Measurements from ENCODE around the gene MAP2K1.
A peak's percentile ranks its signal among the peaks of the same experiment; 100 is the strongest.
"Not testable (repeated sequence)": the region's sequence is repeated elsewhere in the genome, so short reads cannot be mapped to it uniquely, and the experiment has no call there.

Gene MAP2K1

DNA sequence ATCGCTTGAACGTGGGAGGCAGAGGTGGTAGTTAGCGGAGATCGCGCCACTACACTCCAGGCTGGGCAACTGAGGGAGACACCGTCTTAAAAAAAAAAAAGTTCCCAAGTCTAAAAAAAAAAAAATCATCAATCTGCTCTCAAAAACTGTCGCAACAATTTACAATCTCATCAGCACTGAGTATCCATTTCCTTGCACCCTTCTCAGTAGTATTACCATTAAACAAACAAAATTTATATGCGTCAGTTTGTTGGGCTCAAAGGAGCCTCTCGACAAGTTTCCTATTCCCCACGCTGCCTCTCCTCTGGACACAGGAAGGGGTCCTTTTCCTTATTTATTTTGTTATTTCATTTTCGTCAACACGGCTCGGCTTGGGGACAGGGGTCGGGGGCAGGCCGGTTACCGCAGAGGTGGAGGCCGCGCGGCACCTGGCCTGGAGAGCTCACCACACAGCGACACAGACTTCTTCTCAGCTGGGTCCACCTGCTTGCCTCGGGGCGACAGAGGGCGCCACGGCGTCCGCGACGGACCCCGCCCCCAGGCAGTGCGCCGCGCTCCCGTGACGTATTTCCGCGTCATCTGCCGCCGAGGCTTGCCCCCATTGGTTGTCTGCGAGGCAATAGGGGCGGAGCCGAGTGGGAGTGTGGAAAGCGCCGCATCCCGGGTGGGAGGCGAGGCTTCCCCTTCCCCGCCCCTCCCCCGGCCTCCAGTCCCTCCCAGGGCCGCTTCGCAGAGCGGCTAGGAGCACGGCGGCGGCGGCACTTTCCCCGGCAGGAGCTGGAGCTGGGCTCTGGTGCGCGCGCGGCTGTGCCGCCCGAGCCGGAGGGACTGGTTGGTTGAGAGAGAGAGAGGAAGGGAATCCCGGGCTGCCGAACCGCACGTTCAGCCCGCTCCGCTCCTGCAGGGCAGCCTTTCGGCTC lies at the start of gene MAP2K1:
TSS of gene MAP2K1 (plus strand) at position 709 of the 920 bp plus-strand sequence. CDS start 436 bp downstream, outside the sequence.
- DNase-seq (ENCODE audit: low read depth): peak; percentile 95

- DNase-seq (ENCODE audit: low read depth): not testable (repeated sequence)
These were observed 38.2 kb upstream of the MAP2K1 start for GRCh38 chr15:66348530-66348929.

- no peak for DNase-seq (ENCODE audit: low read depth)
These were observed 30.7 kb upstream of the MAP2K1 start for GRCh38 chr15:66356077-66356358.

- DNase-seq (ENCODE audit: low read depth): peak; percentile 94
These were observed 30.1 kb upstream of the MAP2K1 start, which contains the start of gene TIPIN for GRCh38 chr15:66356359-66357236. TIPIN (minus strand) TSS chr15:66356685; CDS start chr15:66352947, 3,738 bp downstream.

DNA sequence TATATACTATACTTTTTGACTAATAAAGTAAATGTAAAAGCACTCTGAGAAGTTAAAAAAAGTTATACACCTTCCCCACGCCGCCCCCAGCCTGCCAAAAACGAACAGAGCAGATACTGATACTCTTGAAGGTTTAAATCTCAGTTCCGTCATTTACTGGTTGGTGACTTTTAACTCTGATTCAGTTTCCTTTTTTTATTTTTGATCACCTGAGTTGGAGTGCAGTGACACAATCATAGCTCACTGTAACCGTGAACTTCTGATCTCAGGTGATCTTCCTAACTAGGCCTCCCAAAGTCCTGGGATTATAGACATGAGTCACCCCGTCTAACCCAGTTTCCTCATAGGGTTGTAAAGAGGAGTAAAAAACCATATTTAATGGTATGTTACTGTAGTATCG lies 27.0 kb upstream of the MAP2K1 start:
- no peak for DNase-seq (ENCODE audit: low read depth)

GRCh38 chr15:66361745-66362460 lies 24.8 kb upstream of the MAP2K1 start:
- DNase-seq (ENCODE audit: low read depth): not testable (repeated sequence)

DNA sequence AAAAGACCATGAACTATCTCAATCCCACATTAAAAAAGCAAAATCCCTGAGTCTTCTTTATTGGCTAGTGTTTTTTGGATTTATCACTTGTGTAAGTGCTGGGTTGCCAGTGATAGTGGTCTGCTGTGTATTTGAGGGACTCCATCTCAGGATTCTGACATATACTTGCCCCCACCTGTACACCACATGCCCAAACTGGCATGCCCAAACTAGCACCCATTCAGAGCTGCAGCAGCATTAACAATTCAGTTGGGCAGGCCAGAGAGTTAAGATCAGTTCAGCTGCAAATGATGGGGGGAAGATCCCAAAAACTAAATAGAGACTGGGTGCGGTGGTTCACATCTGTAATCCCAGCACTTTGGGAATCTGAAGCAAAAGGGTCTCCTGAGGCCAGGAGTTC lies 23.9 kb upstream of the MAP2K1 start:
- DNase-seq (ENCODE audit: low read depth): no peak

GRCh38 chr15:66364944-66365528 lies 21.7 kb upstream of the MAP2K1 start:
- no peak for DNase-seq (ENCODE audit: low read depth)

DNA sequence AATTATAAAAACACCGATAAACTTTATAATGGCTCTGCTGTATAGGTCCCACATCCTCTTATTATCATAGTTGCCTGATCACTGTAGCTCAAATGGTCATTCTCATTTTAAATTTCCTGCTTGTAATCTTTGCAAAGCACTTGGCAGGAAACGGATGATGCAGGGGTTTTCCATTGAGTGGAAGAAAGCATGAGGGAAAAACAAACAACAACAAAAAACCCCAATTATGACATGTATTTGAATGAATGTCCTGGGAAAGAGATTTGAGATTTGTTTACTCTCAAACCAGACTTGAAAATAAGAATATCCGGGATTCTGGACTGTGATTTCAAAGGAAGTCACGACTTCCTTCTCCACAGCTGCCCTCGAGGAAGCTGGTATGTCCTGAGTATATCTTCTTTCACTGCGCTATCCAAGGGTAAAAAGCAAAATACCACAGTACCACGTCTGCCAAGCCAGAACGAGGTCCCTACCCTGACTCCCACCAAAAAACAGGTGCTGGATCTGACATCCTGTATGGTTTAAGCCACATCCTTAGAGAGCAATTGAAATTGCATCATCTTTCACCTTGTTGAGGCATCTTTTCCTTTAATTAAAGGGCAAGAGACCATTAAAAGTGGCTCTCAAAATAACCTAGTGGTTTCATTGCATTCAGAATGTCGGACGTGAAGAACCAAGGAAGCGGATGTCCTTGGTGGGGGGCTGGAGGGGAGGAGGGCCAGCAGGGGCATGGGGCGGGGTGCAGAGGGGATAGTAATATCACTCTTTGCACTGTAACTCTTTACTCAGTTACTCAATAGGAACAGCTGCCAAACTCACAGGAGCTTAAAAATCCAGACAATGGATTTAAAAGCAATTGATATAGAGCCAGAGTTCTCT lies 16.7 kb upstream of the MAP2K1 start:
- no peak for DNase-seq (ENCODE audit: low read depth)

GRCh38 chr15:66374179-66374578 lies 12.5 kb upstream of the MAP2K1 start:
- DNase-seq (ENCODE audit: low read depth): no peak

GRCh38 chr15:66378814-66379430 lies 7.8 kb upstream of the MAP2K1 start:
- no peak for DNase-seq (ENCODE audit: low read depth)

- DNase-seq (ENCODE audit: low read depth): not testable (repeated sequence)
These were observed 5.3 kb upstream of the MAP2K1 start for GRCh38 chr15:66381376-66381775.

- DNase-seq (ENCODE audit: low read depth): peak; percentile 52
These were observed 691 bp downstream of the MAP2K1 start for GRCh38 chr15:66387163-66388042.

DNA sequence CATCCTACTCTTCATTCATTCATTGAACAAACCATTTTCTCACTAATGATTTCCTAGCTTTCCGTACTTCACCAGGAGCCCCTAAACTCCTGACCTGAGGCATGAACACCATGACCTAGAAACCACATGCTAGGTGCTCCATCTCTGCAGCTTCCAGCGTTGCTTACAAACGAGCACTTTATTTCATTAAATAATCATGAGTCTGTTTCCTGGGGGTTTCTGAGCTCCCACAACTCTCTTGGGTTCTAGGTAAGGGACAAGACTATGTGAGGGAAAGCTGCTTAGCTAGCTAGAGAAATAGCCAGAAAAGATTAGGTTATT lies 1.3 kb downstream of the MAP2K1 start:
- no peak for DNase-seq (ENCODE audit: low read depth)

- DNase-seq (ENCODE audit: low read depth): no peak
These were observed 1.9 kb downstream of the MAP2K1 start for GRCh38 chr15:66388576-66388975.

DNA sequence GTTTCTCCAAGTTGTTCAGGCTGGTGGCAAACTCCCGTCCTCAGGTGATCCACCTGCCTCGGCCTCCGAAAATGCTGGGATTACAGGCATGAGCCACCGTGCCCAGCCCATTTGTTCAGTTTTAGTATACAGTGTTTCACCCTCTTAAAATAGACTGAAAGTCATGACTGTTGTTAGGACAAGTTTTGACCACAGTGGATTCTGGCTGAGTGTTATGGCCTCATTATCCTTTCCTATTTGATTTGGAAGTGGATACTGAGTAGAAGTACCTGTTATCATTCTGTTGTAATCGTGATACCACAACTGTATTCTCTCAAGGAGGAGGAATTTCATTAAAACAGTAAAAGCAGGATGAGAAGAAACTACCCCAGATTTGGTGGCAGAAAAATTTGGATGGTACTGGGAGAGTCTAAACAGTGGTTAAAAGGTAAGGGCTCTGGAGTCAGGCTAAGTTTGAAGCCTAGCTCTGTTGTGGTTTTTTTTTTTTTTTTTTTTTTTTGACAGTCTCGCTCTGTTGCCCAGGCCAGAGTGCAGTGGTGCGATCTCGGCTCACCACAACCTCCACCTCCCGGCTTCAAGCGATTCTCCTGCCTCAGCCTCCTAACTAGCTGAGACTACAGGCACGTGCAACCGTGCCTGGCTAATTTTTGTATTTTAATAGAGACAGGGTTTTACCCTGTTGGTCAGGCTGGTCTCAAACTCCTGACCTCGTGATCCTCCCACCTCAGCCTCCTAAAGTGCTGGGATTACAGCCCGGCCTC lies 2.6 kb downstream of the MAP2K1 start:
- DNase-seq (ENCODE audit: low read depth): no peak

DNA sequence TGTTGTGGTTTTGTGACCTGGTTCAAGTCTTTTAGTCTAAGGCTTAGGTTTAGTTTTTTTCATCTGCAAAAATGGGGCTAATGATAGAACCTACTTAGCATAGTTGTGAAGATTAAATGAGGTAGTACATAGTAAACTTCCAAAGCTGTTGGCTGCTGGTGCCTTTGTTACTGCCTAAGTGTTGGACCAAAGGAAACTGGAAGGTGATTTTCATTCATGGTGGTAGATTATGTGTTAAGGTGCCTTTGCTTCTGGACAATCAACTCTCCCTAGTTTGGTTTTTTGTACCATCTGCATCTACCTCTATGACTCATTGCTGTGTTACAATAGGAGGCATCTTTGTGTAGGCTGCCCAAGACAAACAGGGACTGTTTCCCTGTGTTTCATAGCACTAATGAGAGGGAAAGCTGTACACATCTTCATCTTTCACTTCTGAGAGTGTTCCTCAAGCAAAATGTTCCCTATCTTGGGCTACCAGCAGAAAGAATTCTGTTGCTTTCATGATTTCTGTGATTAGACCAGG lies 3.2 kb downstream of the MAP2K1 start:
- DNase-seq (ENCODE audit: low read depth): no peak

- DNase-seq (ENCODE audit: low read depth): no peak
These were observed 4.0 kb downstream of the MAP2K1 start for GRCh38 chr15:66390678-66391077.
